Neural progenitor cell (in vitro differentiated cells): Measurements from ENCODE around the gene NTN3. TPM values are rescaled to one million over a fixed set of nuclear protein-coding genes. Genes with fewer than 3 reads are reported as not detected.
A peak's percentile ranks its signal among the peaks of the same experiment; 100 is the strongest.

Experiments
- DNase-seq: peaks from one replicate; pipeline ENCODE4 v3.0.0-alpha.2; 2016; ENCODE audit warnings: low spot score
- H2AFZ ChIP-seq: fragments of 200-600 bp; sonication (generic); replicated peaks from 2 replicates; pipeline ENCODE4 v1.6.1; 2016; ENCODE audit warnings: antibody characterized with exemption
- H3F3A ChIP-seq: fragments of 200-600 bp; sonication (generic); 2 replicates; pipeline ENCODE4 v1.6.1; 2016; ENCODE audit warnings: antibody characterized with exemption, low read depth
- H3K27ac ChIP-seq: fragments of 200-600 bp; sonication (generic); 2 replicates; pipeline ENCODE4 v1.5.1; 2016; ENCODE audit warnings: mild to moderate bottlenecking
- H3K27me3 ChIP-seq: fragments of 200-600 bp; sonication (generic); 2 replicates; pipeline ENCODE4 v1.6.1; 2016; ENCODE audit warnings: mild to moderate bottlenecking, moderate library complexity
- H3K36me3 ChIP-seq: fragments of 200-600 bp; sonication (generic); 2 replicates; pipeline ENCODE4 v1.5.1; 2016
- H3K4me1 ChIP-seq: fragments of 200-600 bp; sonication (generic); 2 replicates; pipeline ENCODE4 v1.6.1; 2016; ENCODE audit warnings: mixed run types
- H3K4me2 ChIP-seq: fragments of 200-600 bp; sonication (generic); 2 replicates; pipeline ENCODE4 v1.6.1; 2016
- H3K4me3 ChIP-seq: fragments of 200-600 bp; sonication (generic); 2 replicates; pipeline ENCODE4 v1.5.1; 2016
- H3K79me2 ChIP-seq: fragments of 200-600 bp; sonication (generic); 2 replicates; pipeline ENCODE4 v1.6.1; 2016; ENCODE audit warnings: low read depth
- H3K9ac ChIP-seq: fragments of 200-600 bp; sonication (generic); 2 replicates; pipeline ENCODE4 v1.6.1; 2016
- H3K9me3 ChIP-seq: fragments of 200-600 bp; sonication (generic); 2 replicates; pipeline ENCODE4 v1.5.1; 2016; ENCODE audit warnings: low read depth
- H4K20me1 ChIP-seq: fragments of 200-600 bp; sonication (generic); 2 replicates; pipeline ENCODE4 v1.6.1; 2016; ENCODE audit warnings: low read depth
- H3K27ac Mint-ChIP-seq: 3 replicates; pipeline ENCODE4 v1.8.0; 2021; ENCODE audit warnings: mixed read lengths
- H3K27me3 Mint-ChIP-seq: 2 replicates; pipeline ENCODE4 v1.8.0; 2022; ENCODE audit warnings: low read depth, mild to moderate bottlenecking, inconsistent platforms, moderate library complexity, mixed read lengths; ENCODE audit not compliant: insufficient read depth
- H3K36me3 Mint-ChIP-seq: 3 replicates; pipeline ENCODE4 v1.8.0; 2021; ENCODE audit warnings: mixed read lengths
- H3K4me1 Mint-ChIP-seq: 3 replicates; pipeline ENCODE4 v1.8.0; 2021; ENCODE audit warnings: mixed read lengths
- H3K4me3 Mint-ChIP-seq: 3 replicates; pipeline ENCODE4 v1.8.0; 2021; ENCODE audit warnings: mild to moderate bottlenecking, moderate library complexity, mixed read lengths
- H3K9me3 Mint-ChIP-seq: 3 replicates; pipeline ENCODE4 v1.8.0; 2020; ENCODE audit warnings: mixed read lengths
- EZH2 ChIP-seq: fragments of 200-600 bp; sonication (generic); IDR thresholded peaks from 2 replicates; pipeline ENCODE4 v1.6.1; 2017; ENCODE audit warnings: antibody characterized with exemption, mild to moderate bottlenecking, moderate library complexity
- EZH2phosphoT487 ChIP-seq: fragments of 200-600 bp; sonication (generic); IDR thresholded peaks from 2 replicates; pipeline ENCODE4 v1.6.1; 2017; ENCODE audit warnings: antibody characterized with exemption
- microRNA-seq: library from miRNA; unstranded; fragments of <30 nt; microRNA quantifications from one replicate; pipeline ENCODE4, GENCODE V29; 2016
- small RNA-seq: library from RNA; depleted of rRNA; stranded (forward); fragments of <200 nt; gene quantifications from one replicate; pipeline ENCODE3, GENCODE V24; 2015
- total RNA-seq: library from RNA; depleted of rRNA; stranded (reverse); fragments of >200 nt; gene quantifications from 2 replicates; pipeline ENCODE4 v1.2.3, GENCODE V29; 2015; ENCODE audit warnings: low replicate concordance
- TF ChIP-seq, protein P1 (sequence below): fragments of 200-600 bp; sonication (generic); IDR thresholded peaks from 2 replicates; pipeline ENCODE4 v1.5.1; 2017; ENCODE audit warnings: antibody characterized with exemption, mild to moderate bottlenecking

Gene NTN3
- total RNA-seq, 1 donor from 2014 or later: 3.6 TPM

DNA sequence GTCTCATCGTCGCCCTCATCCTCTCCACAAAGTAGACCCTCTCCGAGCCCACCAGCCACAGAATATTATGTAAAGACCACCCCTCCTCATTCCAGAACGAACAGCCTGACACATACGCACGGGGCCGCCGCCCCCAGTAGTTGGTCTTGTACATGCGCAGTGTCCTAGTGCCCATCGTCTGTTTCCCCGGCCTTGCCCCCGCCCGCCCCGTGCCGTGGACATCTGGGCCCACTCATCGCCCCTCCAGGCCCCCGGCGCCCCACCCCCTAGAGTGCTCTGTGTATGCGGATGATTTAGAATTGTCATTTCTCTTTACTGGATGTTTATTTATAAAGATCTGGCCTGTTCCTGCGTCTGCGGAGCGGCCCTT is 48.6 kb downstream of the NTN3 start:
- TF ChIP-seq, protein P1, sequence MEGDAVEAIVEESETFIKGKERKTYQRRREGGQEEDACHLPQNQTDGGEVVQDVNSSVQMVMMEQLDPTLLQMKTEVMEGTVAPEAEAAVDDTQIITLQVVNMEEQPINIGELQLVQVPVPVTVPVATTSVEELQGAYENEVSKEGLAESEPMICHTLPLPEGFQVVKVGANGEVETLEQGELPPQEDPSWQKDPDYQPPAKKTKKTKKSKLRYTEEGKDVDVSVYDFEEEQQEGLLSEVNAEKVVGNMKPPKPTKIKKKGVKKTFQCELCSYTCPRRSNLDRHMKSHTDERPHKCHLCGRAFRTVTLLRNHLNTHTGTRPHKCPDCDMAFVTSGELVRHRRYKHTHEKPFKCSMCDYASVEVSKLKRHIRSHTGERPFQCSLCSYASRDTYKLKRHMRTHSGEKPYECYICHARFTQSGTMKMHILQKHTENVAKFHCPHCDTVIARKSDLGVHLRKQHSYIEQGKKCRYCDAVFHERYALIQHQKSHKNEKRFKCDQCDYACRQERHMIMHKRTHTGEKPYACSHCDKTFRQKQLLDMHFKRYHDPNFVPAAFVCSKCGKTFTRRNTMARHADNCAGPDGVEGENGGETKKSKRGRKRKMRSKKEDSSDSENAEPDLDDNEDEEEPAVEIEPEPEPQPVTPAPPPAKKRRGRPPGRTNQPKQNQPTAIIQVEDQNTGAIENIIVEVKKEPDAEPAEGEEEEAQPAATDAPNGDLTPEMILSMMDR: no peak
- TF ChIP-seq EZH2phosphoT487 (no peak), EZH2 (no peak)
- Mint-ChIP-seq H3K27ac (no peak overlapping the region), H3K27me3 (peaks cover 11% of the 10 kb centered on the region), H3K4me1 (peaks cover 40% of the 10 kb centered on the region), H3K9me3 (no peaks in the 10 kb centered on the region), H3K36me3 (peaks cover 2% of the 10 kb centered on the region), H3K4me3 (peak overlapping the region; percentile 82)
- H3K9me3 ChIP-seq: no peaks in the 10 kb centered on the region
- no peaks in the 10 kb centered on the region for H3K27me3 ChIP-seq
- no peak overlapping the region for H3K27ac ChIP-seq
- H3K4me1 ChIP-seq: peaks cover 13% of the 10 kb centered on the region
- H3K9ac ChIP-seq: no peak overlapping the region
- peak overlapping the region; percentile 83 for H3K4me3 ChIP-seq
- no peak for DNase-seq
- peaks cover 58% of the 10 kb centered on the region for H4K20me1 ChIP-seq
- no peaks in the 10 kb centered on the region for H3K36me3 ChIP-seq
- peak overlapping the region; percentile 100 for H3K4me2 ChIP-seq
- H3F3A ChIP-seq: peaks cover 23% of the 10 kb centered on the region
- H3K79me2 ChIP-seq: peaks cover 64% of the 10 kb centered on the region
- no peak overlapping the region for H2AFZ ChIP-seq

DNA sequence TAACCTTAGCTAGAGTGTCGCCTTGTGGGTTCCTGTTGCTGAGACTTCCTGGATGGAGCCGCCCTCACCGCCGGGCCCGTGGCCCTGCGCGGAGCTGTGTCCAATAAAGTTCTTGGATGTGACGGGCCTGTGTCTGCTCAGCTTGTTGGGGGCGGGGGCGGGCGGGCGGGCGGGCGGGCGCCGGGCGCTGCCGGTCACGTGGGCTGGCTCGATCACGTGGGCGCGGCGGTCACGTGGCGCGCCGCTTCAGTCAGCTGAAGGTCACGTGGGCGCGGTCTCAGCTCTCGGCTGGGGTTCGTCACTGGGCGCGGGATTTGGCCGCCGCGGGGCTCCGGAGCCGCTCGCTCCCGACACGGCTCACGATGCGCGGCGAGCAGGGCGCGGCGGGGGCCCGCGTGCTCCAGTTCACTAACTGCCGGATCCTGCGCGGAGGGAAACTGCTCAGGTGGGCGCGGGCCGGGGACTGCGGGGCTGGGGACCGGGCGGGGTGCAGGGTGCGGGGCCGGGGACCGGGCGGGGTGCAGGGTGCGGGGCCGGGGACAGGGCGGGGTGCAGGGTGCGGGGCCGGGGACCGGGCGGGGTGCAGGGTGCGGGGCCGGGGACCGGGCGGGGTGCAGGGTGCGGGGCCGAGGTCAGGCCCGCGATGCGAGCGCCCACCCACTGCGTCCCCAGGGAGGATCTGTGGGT is 49.1 kb downstream of the NTN3 start, which contains the start of gene AMDHD2:
TSS of gene AMDHD2 (plus strand) at position 275 of the 687 bp plus-strand sequence. CDS start at position 363, 88 bp downstream.
- Histone ChIP-seq H3K9ac (peak within 1 kb of the TSS; percentile 75), H3K4me1 (peaks cover 8% of the 10 kb centered on the region), H2AFZ (no peak within 1 kb of the TSS), H3K9me3 (no peaks in the 10 kb centered on the region), H4K20me1 (peaks cover 53% of the 10 kb centered on the region), H3K36me3 (no peaks in the 10 kb centered on the region), H3F3A (peaks cover 23% of the 10 kb centered on the region), H3K4me3 (peak within 1 kb of the TSS; percentile 83), H3K4me2 (peak within 1 kb of the TSS; percentile 100), H3K27ac (no peak within 1 kb of the TSS), H3K79me2 (peaks cover 58% of the 10 kb centered on the region), H3K27me3 (no peaks in the 10 kb centered on the region)
- Mint-ChIP-seq H3K36me3 (peaks cover 2% of the 10 kb centered on the region), H3K9me3 (no peaks in the 10 kb centered on the region), H3K4me3 (peak within 1 kb of the TSS; percentile 89), H3K4me1 (peaks cover 34% of the 10 kb centered on the region), H3K27ac (peak within 1 kb of the TSS; percentile 78), H3K27me3 (peaks cover 7% of the 10 kb centered on the region)
- DNase-seq: peak; percentile 97
- no peak for TF ChIP-seq EZH2
- no peak for TF ChIP-seq EZH2phosphoT487
- TF ChIP-seq, protein P1: no peak

DNA sequence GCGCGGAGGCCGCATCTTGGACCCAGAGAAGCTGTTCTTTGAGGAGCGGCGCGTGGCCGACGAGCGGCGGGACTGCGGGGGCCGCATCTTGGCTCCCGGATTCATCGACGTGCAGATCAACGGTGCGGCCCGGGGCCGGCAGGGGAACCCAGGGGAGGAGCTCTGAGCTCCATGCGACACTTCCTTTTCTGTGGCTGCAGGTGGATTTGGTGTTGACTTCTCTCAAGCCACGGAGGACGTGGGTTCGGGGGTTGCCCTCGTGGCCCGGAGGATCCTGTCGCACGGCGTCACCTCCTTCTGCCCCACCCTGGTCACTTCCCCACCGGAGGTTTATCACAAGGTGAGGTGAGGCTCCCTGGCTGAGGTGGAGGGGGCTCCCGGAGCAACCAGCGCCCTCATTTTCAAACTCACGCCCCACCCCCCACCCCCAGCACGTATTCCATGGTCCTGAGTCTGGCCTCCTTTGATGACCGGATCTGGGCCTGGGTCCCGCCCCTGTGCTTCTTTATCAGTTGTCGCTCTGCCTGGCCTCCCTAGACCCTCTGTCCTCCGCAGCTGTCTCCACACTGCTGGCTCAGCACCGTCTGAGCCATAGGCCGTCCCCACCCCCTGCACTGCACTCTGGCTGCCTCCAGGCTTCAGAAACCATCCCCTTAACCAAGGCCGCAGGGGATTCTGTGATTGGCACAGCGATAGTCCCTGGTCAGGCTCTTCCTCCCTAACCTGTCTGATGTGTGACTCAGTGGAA is 49.9 kb downstream of the NTN3 start:
- Histone ChIP-seq H3K27ac (no peak overlapping the region), H3K4me1 (peaks cover 4% of the 10 kb centered on the region), H3K4me2 (peak overlapping the region; percentile 100), H3K9me3 (no peaks in the 10 kb centered on the region), H3K27me3 (no peaks in the 10 kb centered on the region), H3K4me3 (peak overlapping the region; percentile 83), H2AFZ (no peak overlapping the region), H3K9ac (peak overlapping the region; percentile 75), H4K20me1 (peaks cover 45% of the 10 kb centered on the region), H3K36me3 (no peaks in the 10 kb centered on the region), H3F3A (peaks cover 23% of the 10 kb centered on the region), H3K79me2 (peaks cover 51% of the 10 kb centered on the region)
- TF ChIP-seq, protein P1: no peak
- TF ChIP-seq EZH2: no peak
- no peak for TF ChIP-seq EZH2phosphoT487
- Mint-ChIP-seq H3K27me3 (peaks cover 7% of the 10 kb centered on the region), H3K4me3 (peak overlapping the region; percentile 89), H3K27ac (peak overlapping the region; percentile 78), H3K36me3 (peaks cover 2% of the 10 kb centered on the region), H3K4me1 (peaks cover 27% of the 10 kb centered on the region), H3K9me3 (no peaks in the 10 kb centered on the region)
- peak; percentile 53 for DNase-seq

Small RNAs within 50 kb of the gene (microRNA-seq; reads per million reads assigned to microRNA genes)
- gene MIR6767 (not detected), gene MIR6768 (not detected)

Small RNAs within 50 kb of the gene (small RNA-seq; reads per million reads assigned to genes)
- gene AC093525.1 (not detected), gene MIR6768 (not detected)

Other genes starting within 250 kb of the NTN3 start
- gene E4F1, start 247.7 kb upstream of the NTN3 start, total RNA-seq: 7.4 and 37.7 TPM in 2 replicates
- gene DNASE1L2, start 234.9 kb upstream of the NTN3 start, total RNA-seq: 0.21 and 1.6 TPM in 2 replicates
- gene ECI1, start 219.7 kb upstream of the NTN3 start, total RNA-seq: 39.7 and 85.6 TPM in 2 replicates
- gene RNPS1, start 203.2 kb upstream of the NTN3 start, total RNA-seq: 176 and 284 TPM in 2 replicates
- gene ABCA3, start 130.6 kb upstream of the NTN3 start, total RNA-seq: 9.7 and 10.8 TPM in 2 replicates
- gene CCNF, start 41.9 kb upstream of the NTN3 start, total RNA-seq: 41.6 and 67.3 TPM in 2 replicates
- gene TEDC2, start 11.2 kb upstream of the NTN3 start, total RNA-seq: 29.1 and 62.1 TPM in 2 replicates
- 8.2 and 11.9 TPM in 2 replicates for gene TBC1D24, start 3.8 kb downstream of the NTN3 start, total RNA-seq
- gene ATP6V0C, start 42.7 kb downstream of the NTN3 start, total RNA-seq: 11.6 and 44.3 TPM in 2 replicates
- 11.7 and 39.2 TPM in 2 replicates for gene AMDHD2, start 49.1 kb downstream of the NTN3 start, total RNA-seq
- gene CEMP1, start 60.1 kb downstream of the NTN3 start, total RNA-seq: 0.09 TPM in 1 of 2 replicates, not detected in the other
- 13.6 and 13.9 TPM in 2 replicates for gene PDPK1, start 66.7 kb downstream of the NTN3 start, total RNA-seq
- gene KCTD5, start 211.2 kb downstream of the NTN3 start, total RNA-seq: 21.6 and 34.5 TPM in 2 replicates
- gene PRSS27, start 248.9 kb downstream of the NTN3 start, total RNA-seq: 1.8 and 5.1 TPM in 2 replicates